ENCODE measurements around the gene GKN1. TPM values are rescaled to one million over a fixed set of nuclear protein-coding genes. Genes with fewer than 3 reads are reported as not detected.

GKN1 gene
- total RNA-seq, 4 donors from 2014 or later, result 2.5 TPM; not detected in 3

DNA sequence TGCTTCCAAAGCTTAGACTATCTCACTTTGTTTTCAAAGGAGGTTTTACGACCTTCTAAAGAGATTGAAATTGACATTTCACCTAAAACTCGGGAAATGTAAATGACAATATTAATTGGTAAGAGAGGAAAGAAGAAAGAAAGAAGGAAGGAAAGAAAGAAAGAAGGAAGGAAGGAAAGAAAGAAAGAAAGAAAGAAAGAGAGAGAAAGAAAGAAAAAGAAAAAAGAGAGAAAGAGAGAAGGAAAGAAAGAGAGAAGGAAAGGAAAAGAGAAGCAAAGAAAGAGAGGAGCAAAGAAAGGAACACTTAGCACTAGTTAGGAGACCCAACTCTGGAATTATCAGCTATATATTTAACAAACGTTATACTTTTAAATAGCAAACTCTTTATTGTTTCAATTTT lies 3.7 kb downstream of the GKN1 start:
- Histone ChIP-seq H3K36me3 (no peaks in the 10 kb centered on the region), H3K9me3 (no peaks in the 10 kb centered on the region), H3K4me1 (no peaks in the 10 kb centered on the region), H3K27ac (no peak overlapping the region), H3K4me3 (no peak overlapping the region), H3K27me3 (peaks cover 0 to 15% (median 0%) of the 10 kb centered on the region in 4 donors)
- 79 to 89% methylated on average over 3 of the region's 3 CpGs for WGBS, 2 donors
- DNase-seq, result no peak
- TF ChIP-seq, protein P1, sequence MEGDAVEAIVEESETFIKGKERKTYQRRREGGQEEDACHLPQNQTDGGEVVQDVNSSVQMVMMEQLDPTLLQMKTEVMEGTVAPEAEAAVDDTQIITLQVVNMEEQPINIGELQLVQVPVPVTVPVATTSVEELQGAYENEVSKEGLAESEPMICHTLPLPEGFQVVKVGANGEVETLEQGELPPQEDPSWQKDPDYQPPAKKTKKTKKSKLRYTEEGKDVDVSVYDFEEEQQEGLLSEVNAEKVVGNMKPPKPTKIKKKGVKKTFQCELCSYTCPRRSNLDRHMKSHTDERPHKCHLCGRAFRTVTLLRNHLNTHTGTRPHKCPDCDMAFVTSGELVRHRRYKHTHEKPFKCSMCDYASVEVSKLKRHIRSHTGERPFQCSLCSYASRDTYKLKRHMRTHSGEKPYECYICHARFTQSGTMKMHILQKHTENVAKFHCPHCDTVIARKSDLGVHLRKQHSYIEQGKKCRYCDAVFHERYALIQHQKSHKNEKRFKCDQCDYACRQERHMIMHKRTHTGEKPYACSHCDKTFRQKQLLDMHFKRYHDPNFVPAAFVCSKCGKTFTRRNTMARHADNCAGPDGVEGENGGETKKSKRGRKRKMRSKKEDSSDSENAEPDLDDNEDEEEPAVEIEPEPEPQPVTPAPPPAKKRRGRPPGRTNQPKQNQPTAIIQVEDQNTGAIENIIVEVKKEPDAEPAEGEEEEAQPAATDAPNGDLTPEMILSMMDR (IDR thresholded peaks at IDR 0.05), result no peak
- TF ChIP-seq POLR2A (IDR thresholded peaks at IDR 0.05), result no peak
- intact Hi-C loops (cut with DNase I), result no loop called here

DNA sequence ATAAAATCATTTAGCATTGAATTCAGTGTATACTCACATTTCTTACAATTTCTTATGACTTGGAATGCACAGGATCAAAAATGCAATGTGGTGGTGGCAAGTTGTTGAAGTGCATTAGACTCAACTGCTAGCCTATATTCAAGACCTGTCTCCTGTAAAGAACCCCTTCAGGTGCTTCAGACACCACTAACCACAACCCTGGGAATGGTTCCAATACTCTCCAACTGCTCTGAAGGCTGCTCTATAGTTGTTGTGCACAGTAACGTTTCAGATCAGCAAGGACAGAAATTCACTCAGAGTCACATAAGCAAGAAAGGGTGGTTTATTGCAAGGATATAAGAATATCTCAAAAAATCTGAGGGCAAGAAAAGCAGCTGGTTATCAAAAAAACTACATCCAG lies 6.5 kb downstream of the GKN1 start:
- H3K4me1 ChIP-seq, result no peaks in the 10 kb centered on the region
- DNase-seq, result no peak
- intact Hi-C loops (cut with DNase I), result no loop called here
- H3K4me3 ChIP-seq, result no peak overlapping the region
- TF ChIP-seq, protein P1 (IDR thresholded peaks at IDR 0.05), result no peak
- TF ChIP-seq POLR2A (IDR thresholded peaks at IDR 0.05), result no peak
- no peaks in the 10 kb centered on the region for H3K36me3 ChIP-seq
- no peaks in the 10 kb centered on the region for H3K9me3 ChIP-seq
- H3K27me3 ChIP-seq, result peaks cover 0 to 3% (median 0%) of the 10 kb centered on the region in 4 donors
- H3K27ac ChIP-seq, result no peak overlapping the region
- WGBS, 2 donors, result 40 to 74% methylated on average over 1 of the region's 1 CpG

DNA sequence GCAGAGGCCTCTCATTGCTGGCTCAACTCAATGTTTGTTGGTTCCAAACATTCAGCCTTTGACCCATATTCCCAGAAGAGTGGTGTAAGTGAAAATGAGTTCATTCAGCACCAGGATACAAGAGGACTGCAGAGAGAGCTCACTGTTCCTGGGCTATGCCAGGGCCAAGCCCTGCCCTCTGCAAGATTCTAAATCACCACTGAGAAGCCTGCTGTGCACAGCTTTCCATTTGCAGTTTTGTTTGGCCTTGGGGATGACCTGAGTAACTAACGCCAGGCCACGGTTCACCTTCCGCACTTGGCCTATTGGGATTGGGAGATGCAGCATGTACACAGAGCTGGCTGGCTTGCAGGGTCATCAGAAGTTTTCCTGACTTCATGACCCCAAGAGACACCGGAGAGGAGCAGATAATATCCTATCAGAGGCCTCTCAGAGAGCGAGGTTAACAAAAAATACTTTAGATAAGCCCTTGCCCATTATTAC lies 12.6 kb downstream of the GKN1 start:
- intact Hi-C loops (cut with DNase I), result no loop called here
- Histone ChIP-seq H3K4me3 (no peak overlapping the region), H3K9me3 (no peaks in the 10 kb centered on the region), H3K27me3 (no peaks in the 10 kb centered on the region), H3K4me1 (no peaks in the 10 kb centered on the region), H3K36me3 (no peaks in the 10 kb centered on the region), H3K27ac (no peak overlapping the region)
- 79 to 83% methylated on average over 4 to 5 of the region's 5 CpGs for WGBS, 2 donors
- no peak for DNase-seq
- TF ChIP-seq, protein P1 (IDR thresholded peaks at IDR 0.05), result no peak
- no peak for TF ChIP-seq POLR2A (IDR thresholded peaks at IDR 0.05)

DNA sequence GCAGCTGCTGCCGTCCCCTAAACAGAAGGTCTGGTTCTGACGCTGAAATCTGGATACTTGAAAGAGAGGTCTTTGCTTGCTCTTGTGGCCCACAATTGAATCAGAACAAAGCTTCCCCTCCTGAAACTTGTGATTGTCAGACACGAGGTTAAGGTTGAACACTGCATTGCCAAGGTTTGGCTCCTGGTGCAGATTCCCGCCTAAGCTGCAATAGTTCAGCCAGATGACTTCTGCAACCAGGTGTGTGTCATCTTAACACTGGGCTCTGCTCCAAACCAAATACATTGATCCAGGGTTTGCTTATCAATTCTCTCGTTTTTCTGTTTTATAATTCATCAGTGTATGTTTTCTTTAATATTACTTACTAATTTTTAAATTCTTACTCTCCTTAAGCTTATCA lies 14.6 kb downstream of the GKN1 start:
- intact Hi-C loops (cut with DNase I), result no loop called here
- TF ChIP-seq POLR2A (IDR thresholded peaks at IDR 0.05), result no peak
- TF ChIP-seq, protein P1 (IDR thresholded peaks at IDR 0.05), result no peak
- DNase-seq, result no peak
- no peaks in the 10 kb centered on the region for H3K36me3 ChIP-seq
- no peaks in the 10 kb centered on the region for H3K4me1 ChIP-seq
- no peaks in the 10 kb centered on the region for H3K9me3 ChIP-seq
- 35% methylated on average over 3 to 5 of the region's 5 CpGs for WGBS, 2 donors
- H3K27ac ChIP-seq, result no peak overlapping the region
- no peaks in the 10 kb centered on the region for H3K27me3 ChIP-seq
- H3K4me3 ChIP-seq, result no peak overlapping the region

DNA sequence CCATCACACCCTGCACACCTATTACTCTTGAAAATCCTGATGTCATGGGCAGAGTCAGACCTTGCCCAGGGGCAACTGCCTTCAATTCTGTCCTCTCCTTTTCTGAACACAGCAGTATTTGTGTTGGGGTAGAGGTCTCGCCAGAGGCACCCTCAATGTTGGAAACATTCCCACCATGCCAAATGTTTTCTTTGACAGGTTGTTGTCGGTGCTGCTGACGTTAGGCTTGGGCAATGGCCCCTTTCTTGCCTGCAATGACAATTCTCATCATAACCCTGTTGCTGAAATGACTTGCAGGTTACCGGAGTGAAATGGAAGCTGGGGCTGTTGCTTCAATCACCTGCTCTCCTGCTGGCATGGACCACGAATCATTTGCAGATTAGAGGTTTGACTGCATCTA lies 17.9 kb downstream of the GKN1 start:
- H3K27me3 ChIP-seq, result no peaks in the 10 kb centered on the region
- intact Hi-C loops (cut with DNase I), result no loop called here
- no peaks in the 10 kb centered on the region for H3K9me3 ChIP-seq
- no peaks in the 10 kb centered on the region for H3K36me3 ChIP-seq
- DNase-seq, result no peak
- no peaks in the 10 kb centered on the region for H3K4me1 ChIP-seq
- TF ChIP-seq POLR2A (IDR thresholded peaks at IDR 0.05), result no peak
- TF ChIP-seq, protein P1 (IDR thresholded peaks at IDR 0.05), result no peak
- no peak overlapping the region for H3K4me3 ChIP-seq
- no peak overlapping the region for H3K27ac ChIP-seq
- 83 to 92% methylated on average over 5 of the region's 5 CpGs for WGBS, 2 donors
